SH-SY5Y (cell line): ENCODE measurements around the gene DDO.

Experiments
- GATA2 ChIP-seq: IDR thresholded peaks from 2 replicates; pipeline ENCODE4 v1.6.1; 2011; ENCODE audit warnings: mild to moderate bottlenecking, low read depth, low read length
- GATA3 ChIP-seq: IDR thresholded peaks from 2 replicates; pipeline ENCODE4 v1.6.1; 2011; ENCODE audit warnings: low read depth, mild to moderate bottlenecking, low read length, moderate library complexity

- TF ChIP-seq GATA2 (no peak), GATA3 (no peak)
Measured at GRCh38 chr6:110364364-110365105, 50.8 kb downstream of the DDO start.
